ENCODE measurements around the gene HOXA4.
A peak's percentile ranks its signal among the peaks of the same experiment; 100 is the strongest.

Gene HOXA4

DNA sequence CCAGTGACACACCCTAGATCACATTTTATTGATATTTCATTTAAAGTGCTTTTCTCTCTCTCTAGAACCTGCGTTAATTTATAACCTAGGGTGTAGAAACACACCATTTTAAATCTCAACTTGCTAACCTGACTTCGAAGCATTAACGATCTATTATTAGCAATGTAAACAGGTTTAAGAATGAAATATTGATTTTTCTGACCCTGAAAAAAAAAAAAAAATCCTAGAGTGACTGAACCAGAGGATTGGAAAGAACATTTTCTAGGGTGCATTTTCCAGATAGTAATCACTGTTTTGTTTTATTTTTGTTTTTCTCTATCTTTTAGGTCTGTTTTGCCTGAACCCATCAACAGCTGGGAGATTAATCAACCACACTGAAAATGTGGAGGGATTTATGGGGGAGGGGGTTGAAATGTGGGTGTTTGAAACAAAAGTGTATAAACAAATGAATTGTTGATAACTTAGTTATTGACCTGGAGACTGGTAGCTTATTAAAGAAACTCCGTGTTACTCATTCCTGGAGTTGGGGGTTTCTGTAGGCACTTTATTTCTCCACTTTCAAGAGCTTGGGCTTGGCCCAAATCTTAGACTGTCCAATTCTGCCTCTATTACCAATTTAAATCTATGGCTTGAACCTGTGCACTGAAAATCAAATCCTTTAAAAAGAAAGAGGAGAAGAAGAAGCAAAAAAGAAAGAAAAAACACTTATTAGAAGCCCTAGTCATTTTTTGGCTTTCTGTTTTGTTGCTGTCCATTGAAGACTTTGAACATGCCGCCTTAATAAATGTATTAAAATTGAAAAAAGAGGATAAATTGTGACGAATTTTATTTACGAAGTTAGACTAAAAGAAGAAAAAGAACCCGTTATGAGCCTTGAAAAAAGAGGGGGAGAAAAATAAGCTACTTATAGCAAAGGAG, 30.8 kb downstream of the HOXA4 start:
- no peak for DNase-seq (ENCODE audit: low read depth)
- no peak for TF ChIP-seq CTCF (IDR thresholded peaks at IDR 0.05; ENCODE audit: insufficient read depth, low read depth, low read length, missing control alignments)
- H3K4me3 ChIP-seq (ENCODE audit: low read depth, low read length) = no peak overlapping the region

DNA sequence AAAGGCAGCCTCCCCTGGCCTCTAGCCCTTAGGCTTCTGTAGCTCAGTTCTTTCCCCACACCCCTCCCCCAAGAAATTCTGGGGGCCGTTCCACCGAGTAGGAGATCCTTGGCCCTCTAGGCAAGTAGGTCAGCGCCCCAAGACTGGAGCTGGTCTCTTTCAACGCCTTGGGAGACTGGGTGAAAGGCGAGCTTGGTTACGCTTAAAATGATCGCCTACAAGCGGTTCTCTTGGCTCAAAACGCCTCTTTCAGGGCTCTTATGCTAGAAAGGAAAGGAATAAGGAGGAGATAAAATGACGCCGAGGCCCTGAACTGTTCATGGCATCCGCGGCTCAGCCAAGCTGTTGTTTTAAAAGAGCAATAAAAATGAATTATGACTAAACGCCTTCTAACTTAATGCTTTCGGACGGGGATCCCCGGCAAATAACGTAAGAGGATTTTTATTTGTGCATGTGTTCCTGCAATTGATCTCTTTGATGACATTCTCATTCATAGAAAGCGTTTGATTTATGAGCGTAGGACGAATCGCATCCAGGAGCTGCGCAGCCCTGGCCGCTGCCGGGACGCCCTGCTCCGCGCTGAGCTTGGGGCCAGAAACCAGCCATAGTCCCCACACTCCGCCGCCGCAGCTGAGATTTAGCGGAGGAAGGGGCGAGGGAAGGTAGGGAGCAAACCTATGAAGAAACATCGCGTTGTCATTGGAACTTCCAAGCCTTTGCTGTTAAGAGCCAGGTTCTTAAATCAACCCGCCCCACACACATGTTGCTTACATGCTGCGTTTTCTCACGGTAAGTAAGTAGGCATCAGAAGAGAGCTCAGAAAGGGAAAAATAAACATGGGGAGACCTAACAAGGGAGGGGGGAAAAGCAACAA, 31.7 kb downstream of the HOXA4 start:
- no peak for TF ChIP-seq CTCF (IDR thresholded peaks at IDR 0.05; ENCODE audit: insufficient read depth, low read depth, low read length, missing control alignments)
- H3K4me3 ChIP-seq (ENCODE audit: low read depth, low read length) = no peak overlapping the region
- DNase-seq (ENCODE audit: low read depth) = no peak

- TF ChIP-seq CTCF (IDR thresholded peaks at IDR 0.05; ENCODE audit: insufficient read depth, low read depth, low read length, missing control alignments) = no peak
- DNase-seq (ENCODE audit: low read depth) = no peak
- H3K4me3 ChIP-seq (ENCODE audit: low read depth, low read length) = no peak overlapping the region
Observed at GRCh38 chr7:27097686-27098577, 32.6 kb downstream of the HOXA4 start.

DNA sequence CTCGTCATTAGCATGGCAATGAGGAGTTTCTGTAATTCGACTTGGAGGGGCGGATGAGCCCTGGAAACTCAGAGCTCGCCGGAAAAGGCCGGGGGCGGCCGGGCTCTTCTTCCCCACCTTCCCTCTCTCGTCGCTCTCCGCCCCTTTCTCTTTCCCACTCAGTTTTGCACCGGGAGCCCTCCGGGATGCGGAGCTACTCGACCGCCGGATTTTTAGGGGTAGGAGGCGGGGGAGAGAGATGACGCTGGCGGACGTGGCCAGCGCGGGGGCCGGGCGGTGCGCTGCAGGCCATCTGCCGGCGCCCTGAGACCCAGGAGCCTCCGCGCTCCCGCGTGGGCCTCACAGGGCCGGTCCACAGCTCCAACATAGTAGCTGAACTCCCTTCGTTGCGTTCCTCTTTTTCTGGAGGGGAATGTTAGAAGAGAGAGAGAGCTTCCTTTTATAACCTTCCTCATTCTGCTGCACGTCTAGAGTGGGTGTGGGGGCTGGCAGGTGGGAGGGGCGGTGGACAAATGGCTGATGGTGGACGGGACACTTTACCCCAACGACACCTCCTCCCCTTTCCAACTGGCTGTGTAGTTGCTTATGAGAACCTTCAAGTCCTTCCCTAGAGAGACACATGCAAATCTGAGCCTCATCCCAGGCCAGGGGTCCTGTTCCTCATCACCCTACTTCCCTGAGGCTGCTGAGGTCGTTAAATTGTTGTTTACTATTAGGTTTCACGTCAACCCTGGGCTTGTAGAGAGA, 33.6 kb downstream of the HOXA4 start:
- DNase-seq (ENCODE audit: low read depth) = peak; percentile 16
- peak overlapping the region; percentile 84 for H3K4me3 ChIP-seq (ENCODE audit: low read depth, low read length)
- TF ChIP-seq CTCF (IDR thresholded peaks at IDR 0.05; ENCODE audit: insufficient read depth, low read depth, low read length, missing control alignments) = no peak

GRCh38 chr7:27095897-27096767, 34.4 kb downstream of the HOXA4 start, which contains the start of gene HOXA1:
HOXA1 (minus strand) TSS chr7:27096000; CDS start chr7:27095912, 88 bp downstream.
- peak within 1 kb of the TSS; percentile 84 for H3K4me3 ChIP-seq (ENCODE audit: low read depth, low read length)
- no peak for TF ChIP-seq CTCF (IDR thresholded peaks at IDR 0.05; ENCODE audit: insufficient read depth, low read depth, low read length, missing control alignments)
- DNase-seq (ENCODE audit: low read depth) = peak; percentile 94

Data from GM12865 (cell line).